Muscle of back (tissue), 11 donors: ENCODE measurements around the gene HS3ST4. TPM values are rescaled to one million over a fixed set of nuclear protein-coding genes. Genes with fewer than 3 reads are reported as not detected.

Experiments used
- DNase-seq, 3 donors: peaks; one replicate each; pipeline versions ENCODE4 v3.0.0 to v3.0.0-alpha.2; 2013
- polyA plus RNA-seq, 10 donors: library from polyadenylated mRNA; unstranded; fragments of 120-200 nt; gene quantifications; one replicate each; pipeline ENCODE4 v1.2.1, GENCODE V29; 2013; ENCODE audit not compliant: insufficient read length in 10 of 10

The HS3ST4 gene
- polyA plus RNA-seq, 10 donors, result 0.09 to 1.7 (median 0.12) TPM; not detected in 4

GRCh38 chr16:25894093-25894492, 202.3 kb downstream of the HS3ST4 start:
- no peak for DNase-seq

GRCh38 chr16:25895380-25895779, 203.6 kb downstream of the HS3ST4 start:
- DNase-seq, result peak in 1 of 3 donors; percentile 13

- DNase-seq, result peak in 1 of 3 donors; percentile 15
These were observed 204.7 kb downstream of the HS3ST4 start for GRCh38 chr16:25896411-25896810.

- no peak for DNase-seq
These were observed 205.9 kb downstream of the HS3ST4 start for GRCh38 chr16:25897702-25898101.

GRCh38 chr16:25905810-25906209, 214.1 kb downstream of the HS3ST4 start:
- DNase-seq, result no peak

GRCh38 chr16:25910971-25911370, 219.2 kb downstream of the HS3ST4 start:
- DNase-seq, result no peak

- no peak for DNase-seq
These were observed 220.6 kb downstream of the HS3ST4 start for GRCh38 chr16:25912321-25912720.

- DNase-seq, result peak in 1 of 3 donors; percentile 17
These were observed 222.7 kb downstream of the HS3ST4 start for GRCh38 chr16:25914357-25914962.

- peak; percentile 7 to 59 (median 16) for DNase-seq
These were observed 224.3 kb downstream of the HS3ST4 start for GRCh38 chr16:25916037-25916436.

GRCh38 chr16:25922438-25922837, 230.7 kb downstream of the HS3ST4 start:
- no peak for DNase-seq

GRCh38 chr16:25925421-25925820, 233.7 kb downstream of the HS3ST4 start:
- DNase-seq, result no peak

GRCh38 chr16:25931473-25932035, 239.8 kb downstream of the HS3ST4 start:
- no peak for DNase-seq

- DNase-seq, result no peak
These were observed 250.2 kb downstream of the HS3ST4 start for GRCh38 chr16:25941800-25942499.

- no peak for DNase-seq
These were observed 259.0 kb downstream of the HS3ST4 start for GRCh38 chr16:25950586-25951281.

GRCh38 chr16:25951999-25952398, 260.2 kb downstream of the HS3ST4 start:
- no peak for DNase-seq

- DNase-seq, result no peak
These were observed 261.2 kb downstream of the HS3ST4 start for GRCh38 chr16:25952983-25953382.

GRCh38 chr16:25957707-25958106, 265.9 kb downstream of the HS3ST4 start:
- no peak for DNase-seq

- DNase-seq, result no peak
These were observed 267.5 kb downstream of the HS3ST4 start for GRCh38 chr16:25959221-25959620.

- DNase-seq, result no peak
These were observed 274.7 kb downstream of the HS3ST4 start for GRCh38 chr16:25966172-25967097.

- no peak for DNase-seq
These were observed 285.4 kb downstream of the HS3ST4 start for GRCh38 chr16:25977121-25977520.

GRCh38 chr16:25978218-25978617, 286.5 kb downstream of the HS3ST4 start:
- peak; percentile 11 to 69 (median 44) for DNase-seq
